Psoas muscle (tissue), 8 donors: ENCODE data around the gene RNF157. TPM values are rescaled to one million over a fixed set of nuclear protein-coding genes. Genes with fewer than 3 reads are reported as not detected.
A peak's percentile ranks its signal among the peaks of the same experiment; 100 is the strongest.

Experiments used
- ATAC-seq, 4 donors: fragments of 200-7000 bp; cut with Tn5 transposase; one replicate each; pipeline ENCODE4 v1.9.1; 2020; ENCODE audit warnings: moderate library complexity in 3 of 4, mild to moderate bottlenecking in 2 of 4
- DNase-seq, 2 donors: peaks; one replicate each; pipeline ENCODE4 v3.0.0-alpha.2; 2020
- H3K27ac ChIP-seq: fragments of 200-600 bp; one replicate; pipeline ENCODE4 v1.8.0; 2022
- H3K27me3 ChIP-seq, 3 donors: fragments of 200-600 bp in 1 of 3; one replicate each; pipeline versions ENCODE4 v1.6.1 to v1.8.0; 2013 to 2022; ENCODE audit warnings: low read length in 2 of 3, mild to moderate bottlenecking in 2 of 3, moderate library complexity in 1 of 3; ENCODE audit not compliant: insufficient read depth in 3 of 3
- H3K36me3 ChIP-seq, 2 donors: fragments of 200-600 bp in 1 of 2; one replicate each; pipeline versions ENCODE4 v1.6.1 to v1.8.0; 2013 to 2022; ENCODE audit warnings: low read depth in 1 of 2, mild to moderate bottlenecking in 1 of 2, moderate library complexity in 1 of 2; ENCODE audit not compliant: insufficient read depth in 1 of 2
- H3K4me1 ChIP-seq: fragments of 200-600 bp; one replicate; pipeline ENCODE4 v1.8.0; 2022
- H3K4me3 ChIP-seq: fragments of 200-600 bp; one replicate; pipeline ENCODE4 v1.8.0; 2022; ENCODE audit warnings: mild to moderate bottlenecking
- H3K9me3 ChIP-seq: fragments of 200-600 bp; one replicate; pipeline ENCODE4 v1.8.0; 2022
- CTCF ChIP-seq: fragments of 200-600 bp; IDR thresholded peaks from one replicate; pipeline ENCODE4 v1.8.0; 2022; ENCODE audit warnings: antibody characterized with exemption
- WGBS, 3 donors: extraction: QIAGEN DNeasy Blood & Tissue Kit; methylation state at CpG; one replicate each; pipeline versions ENCODE4 v1.1.6 to v1.1.7; 2013; 5-methylcytosine and 5-hydroxymethylcytosine counted together
- intact Hi-C, 2 donors: fragments of 100-400 bp; cut with DNase I; formaldehyde crosslinking; loops; one replicate each; pipeline versions ENCODE4 v1.11.0 to v1.14.2; 2022
- polyA plus RNA-seq, 3 donors: library from polyadenylated mRNA; stranded (reverse); fragments of 200-250 nt; gene quantifications; one replicate each; pipeline ENCODE4 v1.2.3, GENCODE V29; 2013
- total RNA-seq, 4 donors: library from RNA; stranded (reverse); fragmentation: NEBNext Ultra II Directional in 2 of 4; extraction: Animal tissue kit (Norgen Biotek cat#: 25700) in 2 of 4; gene quantifications; one replicate each; pipeline versions ENCODE4 v1.2.1 to v1.2.4, GENCODE V29; 2021 to 2023
- donor health status: healthy with polysubstance abuse.
- donor health status: DM: no; HTN: no; CAD: no; lungs with moderate emphysema.
- donor health status: Bipolar disorder and iron deficiency.
- donor health status: healthy.
- donor health status: DM: yes; HTN: yes; CAD: no.
- donor health status: DM: no; HTN: no; CAD: no.
- donor health status: DM: no; HTN: no; CAD: no.
- donor health status: DM: yes; HTN: yes; CAD: no.

RNF157 gene
- total and polyA plus RNA-seq, 7 donors = 14.9 to 90.1 (median 69.3) TPM

GRCh38 chr17:76276461-76277299 lies 36.4 kb upstream of the RNF157 start:
- peaks cover 26% of the 10 kb centered on the region for H3K4me1 ChIP-seq

GRCh38 chr17:76276069-76276431 lies 35.8 kb upstream of the RNF157 start:
- Histone ChIP-seq H3K27ac (no peak overlapping the region), H3K36me3 (no peaks in the 10 kb centered on the region), H3K4me3 (no peak overlapping the region), H3K9me3 (no peaks in the 10 kb centered on the region), H3K27me3 (no peaks in the 10 kb centered on the region), H3K4me1 (peaks cover 29% of the 10 kb centered on the region)
- TF ChIP-seq CTCF = no peak
- DNase-seq (no peak), ATAC-seq (no peak)
- intact Hi-C loops = loop anchor here in 1 of 2 donors (2.0 to 5.0 kb wide), 3 partner anchors 21 to 94 kb away; no protein-coding TSS in a partner anchor
- 87 to 91% (median 88%) methylated on average over 11 of the region's 11 CpGs for WGBS, 3 donors

More at GRCh38 chr17:76276461-76277299, 36.4 kb upstream of the RNF157 start:
- Histone ChIP-seq H3K27ac (no peak overlapping the region), H3K27me3 (no peaks in the 10 kb centered on the region), H3K4me3 (no peak overlapping the region), H3K36me3 (no peaks in the 10 kb centered on the region), H3K9me3 (no peaks in the 10 kb centered on the region)
- ATAC-seq (no peak), DNase-seq (peak in 1 of 2 donors; percentile 28)
- WGBS, 3 donors = 86 to 93% (median 89%) methylated on average over 19 of the region's 19 CpGs
- intact Hi-C loops = loop anchor here in 1 of 2 donors (2.0 to 5.0 kb wide), 3 partner anchors 20 to 94 kb away; no protein-coding TSS in a partner anchor
- no peak for TF ChIP-seq CTCF

GRCh38 chr17:76275382-76276068 lies 35.2 kb upstream of the RNF157 start:
- 78 to 85% (median 78%) methylated on average over 21 to 22 of the region's 22 CpGs for WGBS, 3 donors
- no peak overlapping the region for H3K4me3 ChIP-seq
- no peaks in the 10 kb centered on the region for H3K9me3 ChIP-seq
- ATAC-seq (no peak), DNase-seq (no peak)
- H3K4me1 ChIP-seq = peaks cover 34% of the 10 kb centered on the region
- no peak overlapping the region for H3K27ac ChIP-seq
- no peaks in the 10 kb centered on the region for H3K27me3 ChIP-seq
- TF ChIP-seq CTCF = no peak
- H3K36me3 ChIP-seq = no peaks in the 10 kb centered on the region
- intact Hi-C loops = loop anchor here in 1 of 2 donors (2.0 to 5.0 kb wide), 3 partner anchors 21 to 93 kb away; no protein-coding TSS in a partner anchor

- Histone ChIP-seq H3K27ac (peak overlapping the region; percentile 94), H3K27me3 (no peaks in the 10 kb centered on the region), H3K4me1 (peaks cover 46% of the 10 kb centered on the region), H3K36me3 (peaks cover 5 to 7% of the 10 kb centered on the region in 2 donors), H3K4me3 (no peak overlapping the region), H3K9me3 (no peaks in the 10 kb centered on the region)
- WGBS, 3 donors = 71 to 82% (median 72%) methylated on average over 21 of the region's 21 CpGs
- TF ChIP-seq CTCF = no peak
- intact Hi-C loops = loop anchor here in 1 of 2 donors (5.0 kb wide), 1 partner anchor 82 kb away; no protein-coding TSS in a partner anchor
- DNase-seq (no peak), ATAC-seq (no peak)
Observed at GRCh38 chr17:76274112-76274956, 34.0 kb upstream of the RNF157 start.
